SK-N-DZ (cell line): ENCODE data around the gene PGM2.
"Not testable (repeated sequence)": the region's sequence is repeated elsewhere in the genome, so short reads cannot be mapped to it uniquely, and the experiment has no call there.

Source experiments
- DNase-seq: peaks from one replicate; pipeline ENCODE4 v3.0.0-alpha.2; 2015; ENCODE audit warnings: low spot score

Gene PGM2

GRCh38 chr4:37816719-37817118 is 9.8 kb upstream of the PGM2 start:
- DNase-seq: no peak

GRCh38 chr4:37818752-37819151 is 7.7 kb upstream of the PGM2 start:
- DNase-seq: no peak

- not testable (repeated sequence) for DNase-seq
These were observed 6.0 kb upstream of the PGM2 start for GRCh38 chr4:37820458-37820857.

- DNase-seq: no peak
These were observed 4.4 kb upstream of the PGM2 start for GRCh38 chr4:37821953-37822605.

- DNase-seq: not testable (repeated sequence)
These were observed 985 bp upstream of the PGM2 start for GRCh38 chr4:37825501-37825900.

GRCh38 chr4:37825968-37826294 is 555 bp upstream of the PGM2 start:
- DNase-seq: no peak

- DNase-seq: no peak
These were observed 672 bp downstream of the PGM2 start for GRCh38 chr4:37827030-37827685.

- DNase-seq: no peak
These were observed 1.4 kb downstream of the PGM2 start for GRCh38 chr4:37827802-37828321.

GRCh38 chr4:37828843-37829242 is 2.4 kb downstream of the PGM2 start:
- no peak for DNase-seq

GRCh38 chr4:37830640-37831039 is 4.2 kb downstream of the PGM2 start:
- no peak for DNase-seq

GRCh38 chr4:37835031-37835430 is 8.5 kb downstream of the PGM2 start:
- no peak for DNase-seq

- no peak for DNase-seq
These were observed 9.3 kb downstream of the PGM2 start for GRCh38 chr4:37835806-37836205.

GRCh38 chr4:37836274-37836673 is 9.8 kb downstream of the PGM2 start:
- DNase-seq: no peak

GRCh38 chr4:37836838-37837440 is 10.5 kb downstream of the PGM2 start:
- no peak for DNase-seq

GRCh38 chr4:37837446-37837845 is 11.0 kb downstream of the PGM2 start:
- no peak for DNase-seq

- no peak for DNase-seq
These were observed 12.9 kb downstream of the PGM2 start for GRCh38 chr4:37839426-37839825.

GRCh38 chr4:37844204-37844603 is 17.7 kb downstream of the PGM2 start:
- DNase-seq: no peak

- DNase-seq: no peak
These were observed 18.7 kb downstream of the PGM2 start for GRCh38 chr4:37845201-37845600.

- DNase-seq: no peak
These were observed 20.9 kb downstream of the PGM2 start for GRCh38 chr4:37847311-37847884.

- DNase-seq: no peak
These were observed 25.9 kb downstream of the PGM2 start for GRCh38 chr4:37852376-37852775.

- DNase-seq: no peak
These were observed 31.6 kb downstream of the PGM2 start for GRCh38 chr4:37858112-37858511.

GRCh38 chr4:37858872-37859271 is 32.4 kb downstream of the PGM2 start:
- DNase-seq: no peak

- DNase-seq: no peak
These were observed 33.8 kb downstream of the PGM2 start for GRCh38 chr4:37860266-37860665.
